GM23338 (cell line): ENCODE results near the gene SLC13A5. TPM values are rescaled to one million over a fixed set of nuclear protein-coding genes. Genes with fewer than 3 reads are reported as not detected.

ENCODE experiments used
- ATAC-seq: fragments of 200-7000 bp; cut with Tn5 transposase; 3 replicates; pipeline ENCODE4 v1.9.1; 2020
- DNase-seq: peaks from one replicate; pipeline ENCODE4 v3.0.0-alpha.2; 2015; ENCODE audit warnings: low spot score
- H2AFZ ChIP-seq: fragments of 200-600 bp; sonication (generic); 2 replicates; pipeline ENCODE4 v1.8.0; 2016; ENCODE audit warnings: antibody characterized with exemption, mild to moderate bottlenecking, moderate library complexity
- H3F3A ChIP-seq: fragments of 200-600 bp; sonication (generic); replicated peaks from 2 replicates; pipeline ENCODE4 v1.8.0; 2017; ENCODE audit warnings: antibody characterized with exemption, mixed run types, low read depth
- H3K27ac ChIP-seq: fragments of 200-600 bp; sonication (generic); 2 replicates; pipeline ENCODE4 v1.6.1; 2016; ENCODE audit warnings: low read depth
- H3K27me3 ChIP-seq: fragments of 200-600 bp; sonication (generic); 2 replicates; pipeline ENCODE4 v1.8.0; 2016; ENCODE audit warnings: mild to moderate bottlenecking, mixed run types, moderate library complexity; ENCODE audit not compliant: insufficient read depth
- H3K36me3 ChIP-seq: fragments of 200-600 bp; sonication (generic); 2 replicates; pipeline ENCODE4 v1.8.0; 2016; ENCODE audit warnings: mild to moderate bottlenecking; ENCODE audit not compliant: insufficient read depth
- H3K4me1 ChIP-seq: fragments of 200-600 bp; sonication (generic); 2 replicates; pipeline ENCODE4 v1.8.0; 2016; ENCODE audit warnings: mild to moderate bottlenecking, moderate library complexity; ENCODE audit not compliant: insufficient read depth
- H3K4me2 ChIP-seq: fragments of 200-600 bp; sonication (generic); 2 replicates; pipeline ENCODE4 v1.7.1; 2017; ENCODE audit warnings: mixed run types
- H3K4me3 ChIP-seq: fragments of 200-600 bp; sonication (generic); 2 replicates; pipeline ENCODE4 v1.6.1; 2016; ENCODE audit warnings: mixed run types
- H3K79me2 ChIP-seq: fragments of 200-600 bp; sonication (generic); replicated peaks from 2 replicates; pipeline ENCODE4 v1.8.0; 2017; ENCODE audit warnings: mild to moderate bottlenecking; ENCODE audit not compliant: insufficient read depth
- H3K9me2 ChIP-seq: fragments of 200-600 bp; sonication (generic); 2 replicates; pipeline ENCODE4 v1.8.0; 2017; ENCODE audit not compliant: insufficient read depth
- H4K20me1 ChIP-seq: fragments of 200-600 bp; sonication (generic); replicated peaks from 2 replicates; pipeline ENCODE4 v1.8.0; 2017; ENCODE audit warnings: mild to moderate bottlenecking; ENCODE audit not compliant: insufficient read depth
- H3K27ac Mint-ChIP-seq: 2 replicates; pipeline ENCODE4 v1.8.0; 2020; ENCODE audit warnings: inconsistent platforms, mild to moderate bottlenecking, moderate library complexity, mixed read lengths
- H3K27me3 Mint-ChIP-seq: 3 replicates; pipeline ENCODE4 v1.8.0; 2022; ENCODE audit warnings: low read depth, mild to moderate bottlenecking, moderate library complexity, mixed read lengths, inconsistent platforms; ENCODE audit not compliant: insufficient read depth, poor library complexity
- H3K36me3 Mint-ChIP-seq: 3 replicates; pipeline ENCODE4 v1.8.0; 2021; ENCODE audit warnings: low read depth, mild to moderate bottlenecking, inconsistent platforms, moderate library complexity, mixed read lengths
- H3K4me1 Mint-ChIP-seq: 3 replicates; pipeline ENCODE4 v1.8.0; 2020; ENCODE audit warnings: mild to moderate bottlenecking, inconsistent platforms, mixed read lengths
- H3K4me3 Mint-ChIP-seq: 3 replicates; pipeline ENCODE4 v1.8.0; 2021; ENCODE audit warnings: moderate library complexity, mild to moderate bottlenecking, inconsistent platforms, mixed read lengths
- H3K9me3 Mint-ChIP-seq: 3 replicates; pipeline ENCODE4 v1.8.0; 2020; ENCODE audit warnings: moderate library complexity, mild to moderate bottlenecking, inconsistent platforms, mixed read lengths
- EZH2 ChIP-seq: fragments of 200-600 bp; sonication (generic); IDR thresholded peaks from one replicate; pipeline ENCODE4 v1.8.0; 2017; ENCODE audit warnings: antibody characterized with exemption, mild to moderate bottlenecking, low read depth; ENCODE audit not compliant: unreplicated experiment
- EZH2phosphoT487 ChIP-seq: fragments of 200-600 bp; sonication (generic); IDR thresholded peaks from one replicate; pipeline ENCODE4 v1.8.1; 2018; ENCODE audit warnings: antibody characterized with exemption; ENCODE audit not compliant: unreplicated experiment
- NANOG ChIP-seq: IDR thresholded peaks from 2 replicates; pipeline ENCODE4 v1.6.1; 2016; ENCODE audit warnings: antibody characterized with exemption, borderline replicate concordance
- POLR2AphosphoS5 ChIP-seq: IDR thresholded peaks from 2 replicates; pipeline ENCODE4 v1.6.1; 2016; ENCODE audit warnings: antibody characterized with exemption, low read depth
- REST ChIP-seq: IDR thresholded peaks from one replicate; pipeline ENCODE4 v1.6.1; 2018; ENCODE audit warnings: antibody characterized with exemption; ENCODE audit not compliant: unreplicated experiment
- STAT1 ChIP-seq: IDR thresholded peaks from one replicate; pipeline ENCODE4 v1.6.1; 2016; ENCODE audit warnings: antibody characterized with exemption; ENCODE audit not compliant: unreplicated experiment
- ZNF462 ChIP-seq: fragments of 250-450 bp; sonication (Bioruptor Pico); IDR thresholded peaks from 2 replicates; pipeline ENCODE4 v1.5.0; 2020; ENCODE audit warnings: mild to moderate bottlenecking, moderate library complexity
- polyA plus RNA-seq: library from polyadenylated mRNA; unstranded; fragments of >200 nt; fragmentation: Nextera tagmentation; extraction: Ambion mirVana; gene quantifications from 2 replicates; pipeline ENCODE4 v1.2.1, GENCODE V29; 2016
- total RNA-seq: library from RNA; depleted of rRNA; stranded (reverse); fragments of >200 nt; shearing (Covaris generic); gene quantifications from 2 replicates; pipeline ENCODE4 v1.2.3, GENCODE V29; 2014

Gene SLC13A5
- total and polyA plus RNA-seq, 2 experiments from 2014 or later = 1.2 to 2.3 TPM

- TF ChIP-seq ZNF462 (CRISPR knock-in tag) (no peak), REST (no peak), NANOG (no peak)
Measured at GRCh38 chr17:6661464-6661848, 51.7 kb downstream of the SLC13A5 start (continued).

- no peak overlapping the region for H3K4me2 ChIP-seq
- Mint-ChIP-seq H3K27me3 (peaks cover 26% of the 10 kb centered on the region), H3K4me1 (peaks cover 8% of the 10 kb centered on the region), H3K36me3 (no peaks in the 10 kb centered on the region), H3K27ac (no peak overlapping the region), H3K4me3 (no peak overlapping the region), H3K9me3 (no peaks in the 10 kb centered on the region; the same call in 2 of the 3 replicates)
- H3K4me1 ChIP-seq = peaks cover 2% of the 10 kb centered on the region; the same call in 1 of the 2 replicates
- ATAC-seq = no peak
- no peak overlapping the region for H3K27ac ChIP-seq
- no peaks in the 10 kb centered on the region for H3K9me2 ChIP-seq
- no peaks in the 10 kb centered on the region for H3K36me3 ChIP-seq
- no peaks in the 10 kb centered on the region for H3F3A ChIP-seq
- DNase-seq = no peak
- H2AFZ ChIP-seq = no peak overlapping the region
- peaks cover 38% of the 10 kb centered on the region for H3K27me3 ChIP-seq
- H3K4me3 ChIP-seq = no peak overlapping the region
- peaks cover 7% of the 10 kb centered on the region; the same call in 1 of the 2 replicates for H4K20me1 ChIP-seq
- no peaks in the 10 kb centered on the region for H3K79me2 ChIP-seq
- TF ChIP-seq POLR2AphosphoS5 (no peak), STAT1 (no peak), EZH2phosphoT487 (no peak), EZH2 (no peak)
Measured at GRCh38 chr17:6660805-6661463, 52.2 kb downstream of the SLC13A5 start.
